Stimulated activated CD4-positive, alpha-beta T cell treated with anti-CD3 and anti-CD28 coated beads, Interleukin-2, amount 100 ng/mL, for 24 hours (primary cell): Measurements from ENCODE around the gene UBASH3B.

ENCODE experiments used
- DNase-seq, 2 donors: peaks; one replicate each; pipeline ENCODE4 v3.0.0-alpha.2; 2020

UBASH3B gene

DNA sequence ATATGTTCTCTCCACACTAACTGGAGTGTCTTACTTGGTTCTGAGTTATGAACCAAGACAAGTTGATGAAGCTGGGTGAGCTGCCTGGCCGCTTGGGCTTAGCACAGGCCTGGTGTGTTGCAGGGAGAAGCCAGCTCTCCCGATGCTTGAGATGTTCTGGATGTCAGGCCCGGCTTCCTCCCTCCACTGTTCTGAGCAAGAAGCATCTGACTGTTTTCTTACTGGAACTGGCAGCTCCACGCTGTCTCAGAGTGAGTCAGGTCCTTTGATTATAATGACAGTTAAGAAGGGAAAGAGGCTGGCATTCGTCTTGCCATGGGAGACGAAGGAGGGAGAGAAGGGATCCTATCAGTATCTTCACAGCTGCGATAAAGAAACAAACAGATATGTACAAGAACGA is 136.3 kb downstream of the UBASH3B start:
- DNase-seq, result no peak

DNA sequence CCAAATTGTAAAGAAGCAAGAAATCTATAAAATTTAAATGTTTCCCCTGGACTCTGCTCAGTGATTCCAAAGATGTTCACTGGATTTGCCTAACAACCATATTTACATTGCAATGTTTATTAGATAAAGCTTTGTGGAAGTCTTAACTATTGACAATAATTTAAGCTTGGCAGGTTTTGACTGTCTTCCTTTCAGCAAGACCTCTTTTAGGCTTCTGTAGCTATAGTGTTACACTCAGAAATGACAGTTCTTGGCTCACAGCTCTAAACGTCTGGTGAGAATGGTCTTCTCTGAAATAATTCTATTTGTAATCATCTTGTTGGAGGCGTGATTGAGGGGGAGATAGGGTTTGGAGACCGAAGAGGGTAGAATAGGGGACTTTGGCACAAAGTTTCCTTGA is 138.0 kb downstream of the UBASH3B start:
- DNase-seq, result no peak

DNA sequence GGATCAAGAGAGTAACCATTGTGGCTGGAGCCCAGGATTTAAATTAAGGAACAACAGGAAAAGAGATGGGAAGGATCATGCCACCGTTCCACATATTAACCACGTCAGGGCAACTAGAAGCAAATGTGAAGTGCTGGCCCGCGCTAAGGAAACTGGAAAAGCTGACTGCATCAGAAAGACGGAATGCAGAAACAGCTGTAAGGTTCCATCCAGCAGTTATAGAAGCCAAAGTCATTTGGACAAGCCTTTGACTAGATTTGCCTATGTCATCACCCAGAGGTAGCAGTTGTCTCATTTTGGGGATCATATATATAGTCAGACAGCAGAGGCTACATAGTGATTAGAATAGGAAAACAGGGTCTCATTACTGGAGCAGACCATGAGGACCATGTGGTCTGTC is 139.8 kb downstream of the UBASH3B start:
- DNase-seq, result no peak

DNA sequence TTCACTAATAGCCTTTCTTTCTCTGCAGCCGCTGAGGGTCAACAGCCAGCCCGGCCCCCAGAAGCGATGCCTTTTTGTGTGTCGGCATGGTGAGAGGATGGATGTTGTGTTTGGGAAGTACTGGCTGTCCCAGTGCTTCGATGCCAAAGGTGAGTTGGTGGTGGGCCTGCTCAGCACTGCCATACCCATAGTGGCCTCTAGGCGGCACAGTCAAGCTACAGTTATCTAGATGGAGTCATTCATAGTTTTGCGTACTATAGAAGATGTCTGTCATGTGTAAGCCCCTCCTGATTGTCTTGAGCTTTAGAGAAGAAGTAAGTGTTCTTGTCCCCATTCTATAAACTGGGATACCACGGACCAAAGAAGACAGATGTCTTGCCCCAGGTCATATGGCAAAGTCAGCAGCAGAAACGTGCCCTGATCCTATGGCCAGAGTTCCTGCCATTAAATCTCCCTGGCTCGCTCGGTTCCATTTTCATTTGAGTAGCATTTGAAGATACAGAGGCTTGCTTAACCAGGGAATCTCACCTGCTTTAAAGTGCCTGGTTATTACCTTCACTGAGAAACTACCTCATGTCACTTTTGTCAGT is 140.7 kb downstream of the UBASH3B start:
- DNase-seq, result peak; percentile 79 to 80

DNA sequence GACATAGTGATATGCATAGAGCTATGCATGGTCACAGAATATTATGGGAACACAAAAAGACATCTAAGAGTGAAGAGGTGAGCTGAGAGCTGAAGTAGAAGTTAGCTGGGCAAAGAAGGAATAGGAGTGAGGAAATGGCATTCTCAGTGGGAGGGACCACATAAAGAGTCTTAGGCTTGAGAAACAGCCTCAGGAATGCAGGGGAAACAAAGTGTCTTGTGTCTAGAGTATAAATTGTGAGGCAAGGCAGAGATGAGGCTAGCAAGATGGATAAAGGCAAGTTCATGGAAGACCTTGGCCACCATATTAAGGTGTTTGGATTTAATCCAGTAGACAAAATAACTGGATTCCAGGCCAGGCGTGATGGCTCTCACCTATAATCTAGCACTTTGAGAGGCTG is 142.1 kb downstream of the UBASH3B start:
- no peak for DNase-seq

DNA sequence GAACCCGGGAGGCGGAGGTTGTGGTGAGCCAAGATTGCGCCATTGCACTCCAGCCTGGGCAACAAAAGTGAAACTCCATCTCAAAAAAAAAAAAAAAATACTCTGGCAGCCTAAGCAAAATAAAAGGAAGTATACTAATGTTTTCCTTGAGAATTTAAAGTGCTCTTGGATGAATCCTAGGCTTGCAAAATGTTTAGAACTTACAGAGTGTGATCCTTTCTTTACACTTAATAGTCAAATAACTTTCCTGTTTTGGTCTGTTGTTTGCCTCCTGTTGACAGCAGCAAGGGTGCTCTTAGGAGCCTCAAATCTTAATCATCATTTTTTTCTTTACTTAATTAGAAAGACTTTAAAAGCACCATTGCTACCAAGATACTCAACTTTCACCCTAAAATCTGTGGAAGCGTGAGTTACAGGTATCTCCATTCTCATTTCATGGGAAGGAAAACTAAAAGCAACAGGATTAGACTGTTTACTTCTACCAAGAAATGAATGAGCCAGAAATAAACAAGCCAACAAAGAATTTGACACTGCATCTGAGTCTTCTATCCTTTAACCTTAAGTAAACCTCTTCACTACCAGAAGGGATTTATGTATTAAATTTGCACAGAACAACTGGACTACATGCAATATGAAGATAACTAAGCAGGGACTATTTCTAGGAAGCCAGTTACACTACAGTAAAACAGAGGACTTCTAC is 144.0 kb downstream of the UBASH3B start:
- no peak for DNase-seq

DNA sequence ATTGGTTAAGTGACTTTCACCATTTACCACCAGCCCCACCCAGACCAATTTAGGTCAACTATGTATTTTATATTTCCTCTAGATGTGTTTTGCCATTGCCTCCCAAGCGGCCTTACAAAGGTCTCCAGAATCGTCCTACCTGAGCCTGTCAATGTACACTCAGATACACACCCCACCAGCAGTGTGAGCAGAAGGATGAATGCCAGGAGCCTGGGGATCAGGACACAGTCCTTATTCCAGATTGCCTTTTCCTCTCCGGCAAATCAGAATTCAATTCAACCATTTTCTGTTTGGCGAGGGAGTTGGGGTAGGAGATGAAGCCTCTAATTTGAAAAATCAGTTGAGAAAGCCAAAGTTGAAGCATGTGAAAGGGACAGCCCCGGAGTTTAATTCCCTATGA is 147.4 kb downstream of the UBASH3B start:
- DNase-seq, result no peak

DNA sequence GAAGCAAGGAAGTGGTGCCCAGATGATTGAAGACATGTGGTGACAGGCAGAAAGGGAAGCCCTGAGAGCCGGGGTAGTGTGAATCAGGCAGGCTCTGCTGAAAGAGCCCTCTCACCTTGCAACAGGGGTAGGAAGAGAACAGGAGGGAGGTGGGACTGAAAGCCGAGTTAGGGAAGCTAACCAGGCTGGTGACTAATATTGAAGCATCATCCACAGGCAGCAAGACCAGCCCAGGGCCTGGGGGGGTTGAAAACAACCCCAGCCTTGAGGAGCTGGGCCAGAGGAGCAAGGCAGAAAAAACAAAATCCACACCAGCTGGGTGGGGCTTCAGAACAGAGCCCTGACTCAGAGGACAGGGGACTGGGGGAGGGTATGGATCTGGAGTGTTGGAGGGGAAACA is 147.8 kb downstream of the UBASH3B start:
- DNase-seq, result no peak

DNA sequence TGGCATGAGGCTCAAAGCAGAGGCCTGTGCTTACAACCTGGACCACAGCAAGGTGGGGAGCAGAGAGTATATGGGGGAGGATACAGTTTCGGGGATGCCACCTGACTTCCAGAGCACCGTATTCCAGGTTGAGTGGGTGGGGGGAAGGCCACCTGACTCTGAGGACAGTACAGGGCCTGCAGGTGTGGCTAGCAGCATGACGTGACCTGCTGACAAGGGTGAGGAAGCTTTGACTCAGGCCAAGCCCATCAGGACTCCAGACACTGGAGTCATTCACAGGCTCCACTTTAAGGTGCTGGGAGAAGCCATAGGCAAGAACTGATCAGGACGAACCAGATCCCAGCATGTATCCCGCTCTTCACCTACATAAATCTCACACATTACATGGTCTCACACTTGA is 148.2 kb downstream of the UBASH3B start:
- no peak for DNase-seq

DNA sequence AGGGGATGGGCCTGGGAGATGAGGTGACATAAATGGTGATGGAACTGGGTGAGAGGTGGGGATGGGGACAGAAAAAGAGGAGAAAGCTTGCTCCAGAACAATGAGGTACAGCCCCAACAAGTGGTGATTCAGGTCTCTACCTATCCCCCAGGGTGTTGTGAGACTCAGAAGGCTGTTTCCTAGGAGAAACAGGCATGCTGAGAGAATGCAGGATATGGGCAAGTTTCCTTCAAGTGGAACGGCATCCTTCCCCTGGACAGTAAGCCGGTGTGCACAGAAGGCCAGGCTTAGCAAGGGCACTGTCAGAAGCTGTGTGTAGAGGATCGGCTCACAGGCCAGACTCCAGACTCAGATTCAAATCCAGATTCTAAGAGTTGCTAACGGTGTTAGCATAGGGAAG is 148.6 kb downstream of the UBASH3B start:
- no peak for DNase-seq

DNA sequence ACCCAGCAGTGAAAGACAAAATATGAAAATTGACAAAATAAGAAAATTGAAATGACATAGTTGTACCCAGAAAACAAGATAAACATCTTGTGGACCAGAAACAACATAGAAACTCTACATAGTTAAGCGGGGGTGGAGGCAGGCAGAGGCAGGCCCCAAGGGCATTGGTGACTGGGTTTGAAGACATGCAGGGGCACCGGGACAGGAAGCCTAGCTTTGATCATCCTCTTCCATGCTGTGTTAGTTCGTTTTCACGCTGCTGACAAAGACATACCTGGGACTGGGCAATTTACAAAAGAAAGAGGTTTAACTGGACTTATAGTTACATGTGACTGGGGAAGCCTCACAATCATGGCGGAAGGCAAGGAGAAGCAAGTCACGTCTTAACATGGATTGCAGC is 149.3 kb downstream of the UBASH3B start:
- DNase-seq, result no peak

DNA sequence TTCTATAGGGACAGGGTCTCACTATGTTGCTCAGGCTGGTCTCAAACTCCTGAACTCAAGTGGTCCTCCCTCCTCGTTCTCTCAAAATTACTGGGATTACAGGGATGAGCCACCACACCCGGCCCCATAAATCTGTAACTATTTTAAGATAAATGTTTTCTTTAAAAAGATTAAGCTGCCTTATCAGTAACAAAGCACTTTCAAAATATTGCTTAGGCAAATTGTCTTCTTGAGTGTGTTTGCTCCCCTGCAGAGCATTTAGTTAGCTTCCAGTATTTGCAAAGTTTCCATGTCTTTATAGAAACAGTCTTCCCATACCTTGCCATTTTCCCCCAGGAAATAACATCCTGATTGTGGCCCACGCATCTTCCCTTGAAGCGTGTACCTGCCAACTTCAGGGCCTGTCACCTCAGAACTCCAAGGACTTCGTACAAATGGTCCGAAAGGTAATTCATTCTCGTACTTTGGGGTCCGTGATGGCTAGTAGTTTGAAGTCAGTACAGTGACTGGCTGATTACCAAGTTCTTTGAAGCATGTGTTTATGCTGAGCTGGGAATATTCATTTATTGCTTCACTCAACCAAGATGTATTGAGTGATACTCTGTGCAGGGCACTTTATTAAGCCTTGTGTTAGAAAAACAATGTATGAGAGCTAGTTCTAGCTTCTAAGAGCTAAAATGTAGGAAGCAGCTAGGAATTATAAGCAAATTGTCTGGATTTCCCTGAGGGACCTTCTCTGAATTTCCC is 152.4 kb downstream of the UBASH3B start:
- no peak for DNase-seq

DNA sequence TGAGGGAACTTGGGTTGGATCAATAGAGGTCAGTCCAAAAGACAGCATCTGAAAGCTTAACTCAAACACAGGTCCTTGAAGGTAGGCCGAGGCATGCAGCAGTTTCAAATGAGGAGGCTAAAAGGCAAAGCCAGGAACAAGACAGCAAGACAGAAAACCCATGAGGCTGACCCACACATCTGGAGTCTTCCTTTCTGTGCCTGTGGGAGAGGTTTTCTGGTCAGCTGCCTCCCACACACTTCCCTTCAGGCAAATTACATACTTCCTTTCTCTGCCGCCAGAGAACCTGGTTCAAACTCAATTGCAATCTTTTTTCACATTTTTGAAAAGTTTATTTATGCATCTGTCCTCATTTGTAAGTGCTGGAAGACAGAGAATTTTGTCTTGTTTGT is 153.0 kb downstream of the UBASH3B start:
- peak in 1 of 2 donors; percentile 14 for DNase-seq

DNA sequence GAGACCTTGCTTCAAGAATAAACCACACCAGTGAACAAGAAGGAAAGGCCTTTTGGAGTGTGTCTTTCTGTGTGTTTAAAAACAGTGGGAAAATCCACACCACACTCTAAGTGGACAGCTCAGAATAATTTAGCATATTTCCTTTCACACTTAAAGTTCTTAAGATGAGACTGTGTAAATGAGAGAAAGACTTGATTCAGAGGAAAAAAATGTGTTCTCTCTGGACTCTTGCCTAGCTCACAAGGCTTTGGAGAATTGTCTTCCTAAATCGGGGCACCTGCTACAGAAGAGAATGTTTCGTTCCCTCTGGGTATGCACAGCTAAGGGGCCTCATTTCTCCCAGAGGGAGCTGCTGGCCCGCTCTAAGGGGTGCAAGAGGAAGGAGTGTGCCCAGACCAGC is 154.3 kb downstream of the UBASH3B start:
- no peak for DNase-seq

DNA sequence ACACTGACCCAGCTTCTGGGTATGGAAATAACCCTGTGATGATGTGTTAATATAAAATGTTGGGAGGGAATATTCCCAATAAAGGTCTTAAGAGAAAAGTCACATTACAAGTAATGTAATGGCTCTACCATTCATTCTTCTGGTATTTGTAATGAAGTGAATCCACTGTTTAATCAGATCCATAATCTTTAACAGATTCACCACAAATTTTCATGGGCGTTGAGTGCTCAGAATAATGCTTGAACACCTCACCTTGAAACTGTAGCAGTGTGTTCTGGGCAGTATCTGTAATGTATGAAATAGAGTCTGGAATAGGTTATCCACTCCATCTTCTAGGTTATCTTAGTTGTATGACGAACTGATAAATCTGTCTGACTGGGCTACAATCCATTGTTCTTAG is 156.2 kb downstream of the UBASH3B start:
- DNase-seq, result no peak

DNA sequence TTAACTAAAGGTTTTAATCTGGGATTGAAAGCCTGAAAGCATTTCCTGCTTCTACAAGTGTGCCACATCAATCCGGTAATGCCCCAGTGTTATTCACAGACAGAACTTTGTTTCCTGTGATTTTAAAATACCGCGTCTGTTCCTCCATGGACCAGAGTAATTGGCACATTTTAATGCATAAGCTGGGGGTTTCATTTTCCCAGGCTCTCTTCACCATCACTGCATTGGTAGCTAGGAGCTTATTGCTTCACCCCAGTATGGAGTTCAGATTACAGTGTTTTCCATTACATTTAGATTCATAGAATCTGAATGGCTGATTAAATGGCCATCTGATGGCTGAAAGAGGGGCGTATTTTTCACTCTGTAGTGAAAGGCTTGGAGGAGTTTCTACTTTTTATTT is 157.1 kb downstream of the UBASH3B start:
- no peak for DNase-seq

DNA sequence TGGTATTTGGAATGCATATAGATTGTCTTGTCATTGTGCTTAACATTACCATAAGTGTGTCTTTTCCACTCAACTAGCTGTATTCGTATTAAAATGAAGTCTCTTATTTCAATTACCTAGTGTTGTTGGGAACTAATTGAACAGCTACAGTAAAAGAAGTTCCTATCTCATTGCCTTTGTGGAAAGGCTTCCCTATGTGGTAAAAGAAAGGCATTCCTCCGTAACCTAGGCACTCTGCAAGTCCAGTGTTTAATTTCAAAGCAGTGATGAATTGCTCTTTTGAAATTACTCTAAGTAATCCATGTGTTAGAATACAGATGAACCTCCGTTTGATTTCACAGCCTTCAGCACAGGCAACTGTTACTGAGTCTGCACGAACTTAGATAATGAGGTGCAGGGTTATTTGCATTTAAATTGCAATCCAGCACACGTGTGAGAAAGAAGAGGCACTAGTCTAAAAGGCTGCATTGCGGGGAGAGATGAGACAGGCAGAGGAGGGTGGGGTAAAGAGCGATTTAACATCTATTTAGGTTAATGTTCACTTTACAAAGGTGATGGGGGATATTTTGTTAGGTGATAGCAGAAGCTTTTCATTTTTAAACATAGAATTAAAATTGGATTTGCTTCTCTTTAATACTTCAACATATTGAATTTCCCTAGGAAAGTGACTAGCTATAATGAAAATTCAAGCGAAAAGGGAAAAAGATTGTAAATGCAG is 157.8 kb downstream of the UBASH3B start:
- no peak for DNase-seq

DNA sequence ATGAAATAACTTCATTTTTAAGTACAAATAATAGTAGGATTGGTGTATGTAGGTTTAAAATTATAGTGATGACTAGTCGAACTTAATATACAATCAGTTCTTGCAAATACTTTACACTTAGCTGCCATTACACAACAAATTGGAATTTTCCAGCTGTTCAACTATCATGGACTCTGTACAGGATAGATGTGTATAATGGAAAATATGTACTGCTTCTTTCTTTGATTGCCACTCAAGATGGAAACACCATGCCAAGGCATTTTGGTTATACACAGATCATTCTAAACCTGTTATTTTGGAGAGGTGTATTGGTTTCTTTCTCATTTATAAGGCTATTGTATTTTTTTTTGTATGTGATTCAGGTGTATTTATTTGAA is 158.4 kb downstream of the UBASH3B start:
- DNase-seq, result no peak

DNA sequence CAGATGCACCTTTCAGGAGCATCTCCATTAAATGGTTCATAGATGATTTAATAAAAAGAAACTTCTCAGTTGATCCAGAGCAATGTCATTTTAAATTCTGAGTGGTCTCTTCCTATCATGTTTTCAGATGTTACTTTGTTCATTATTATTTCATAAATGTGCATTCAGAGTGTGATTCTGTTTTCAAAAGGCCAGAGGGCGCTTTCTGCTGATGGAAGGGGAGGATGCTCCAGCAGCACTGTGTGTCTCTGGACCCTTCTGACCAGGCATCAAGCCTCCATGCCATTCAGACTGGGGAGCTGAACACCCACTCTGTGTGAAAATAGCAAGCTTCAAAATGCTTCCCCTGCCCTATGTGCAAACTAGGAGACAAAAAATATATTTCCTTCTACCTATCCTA is 158.9 kb downstream of the UBASH3B start:
- no peak for DNase-seq

DNA sequence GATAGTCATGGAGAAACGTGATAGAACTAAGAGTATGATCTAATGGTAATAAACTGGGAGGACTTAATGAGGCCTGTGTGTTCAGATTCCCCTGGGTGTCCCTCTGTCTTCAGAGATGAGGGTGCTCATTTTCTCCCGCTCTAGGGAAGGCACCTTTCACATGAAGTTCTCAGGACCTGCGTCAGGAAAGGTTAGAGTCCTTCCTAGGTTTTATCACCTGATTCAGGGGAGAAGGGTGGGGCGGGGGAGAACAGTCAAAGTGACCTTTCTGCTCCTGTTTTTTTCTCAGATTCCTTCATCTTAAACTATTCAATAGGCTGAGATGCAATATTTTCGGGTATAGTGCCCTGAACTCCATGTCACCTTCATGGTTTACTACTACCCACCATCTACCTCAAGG is 160.4 kb downstream of the UBASH3B start:
- DNase-seq, result no peak

DNA sequence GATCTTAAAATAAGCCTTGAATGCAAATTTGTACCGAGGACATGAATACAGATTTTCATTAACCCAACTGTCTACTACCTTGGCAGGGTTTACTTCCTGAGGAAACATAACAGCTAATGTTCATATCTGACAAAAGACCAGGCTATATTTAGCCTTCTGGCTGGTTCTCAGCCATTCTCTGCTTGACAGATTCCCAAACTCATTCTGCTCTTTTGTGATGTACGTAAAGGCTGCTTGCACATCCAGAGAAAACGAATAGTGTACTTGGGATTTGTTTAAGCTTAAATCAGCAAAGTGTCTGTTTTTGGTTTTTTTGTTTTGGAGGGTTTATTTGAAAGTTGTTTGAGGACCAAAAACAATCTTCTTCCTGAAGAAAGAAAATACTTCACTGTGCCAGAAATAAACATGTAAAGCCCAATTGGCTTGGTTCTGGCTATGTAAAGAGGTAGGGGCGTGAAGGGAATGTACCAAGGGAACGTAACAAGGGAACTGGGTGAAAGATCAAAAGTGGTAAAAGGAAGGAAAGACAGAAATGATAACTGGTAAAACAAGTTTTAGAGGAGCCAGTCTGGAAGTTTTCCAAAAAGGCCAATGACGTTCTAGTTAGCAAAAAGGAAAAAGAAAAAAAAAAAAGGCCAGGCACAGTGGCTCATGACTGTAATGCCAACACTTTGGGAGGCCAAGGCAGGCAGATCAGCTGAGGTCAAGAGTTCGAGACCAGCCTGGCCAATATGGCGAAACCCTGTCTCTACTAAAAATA is 161.4 kb downstream of the UBASH3B start:
- no peak for DNase-seq

DNA sequence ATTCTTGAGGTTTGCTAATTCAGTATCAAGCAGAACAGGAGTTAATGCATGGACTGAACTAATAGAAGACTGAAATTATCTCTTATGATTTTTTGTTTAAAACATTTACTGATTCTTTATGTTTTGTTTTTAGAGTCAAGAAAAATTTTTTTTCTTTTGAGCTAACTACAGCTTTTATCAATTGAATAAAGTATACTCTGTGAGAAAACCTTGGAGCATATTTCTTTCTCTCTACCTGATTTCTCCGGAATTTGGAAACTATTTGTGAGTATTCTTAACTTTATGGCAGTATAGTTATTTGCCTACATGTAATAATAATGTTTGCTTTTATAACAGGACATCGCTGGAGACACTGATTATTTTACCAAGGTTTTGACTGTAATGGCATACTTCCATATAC is 164.6 kb downstream of the UBASH3B start:
- no peak for DNase-seq

DNA sequence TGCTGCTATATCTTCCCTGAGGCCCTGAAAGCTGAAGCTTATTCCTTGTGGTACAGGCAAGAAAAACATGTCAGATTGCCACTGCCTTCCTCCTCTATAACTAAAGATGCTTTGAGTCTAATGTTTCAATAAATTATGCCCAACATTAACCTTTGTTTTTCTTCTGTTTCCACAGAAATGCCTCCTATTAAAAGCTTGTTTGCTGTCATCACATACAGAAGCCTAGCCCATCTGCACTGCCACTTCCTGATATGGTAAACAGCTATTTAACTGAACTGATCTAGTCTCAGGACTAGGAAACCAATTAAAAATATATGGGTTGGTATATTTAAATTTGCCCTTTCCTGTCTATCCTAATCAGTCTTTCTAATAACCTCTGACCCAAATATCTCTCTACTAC is 165.6 kb downstream of the UBASH3B start:
- DNase-seq, result no peak
